Forelimb muscle (tissue), 1 donor: ENCODE results near the gene SET. TPM values are rescaled to one million over a fixed set of nuclear protein-coding genes. Genes with fewer than 3 reads are reported as not detected.

Experiments used
- DNase-seq: peaks from one replicate; pipeline ENCODE4 v3.0.0-alpha.2; 2013; ENCODE audit warnings: low read depth
- polyA plus RNA-seq: library from polyadenylated mRNA; unstranded; fragments of 120-200 nt; gene quantifications from one replicate; pipeline ENCODE4 v1.2.1, GENCODE V29; 2013; ENCODE audit not compliant: insufficient read length

SET gene
- polyA plus RNA-seq, 1 donor: 294 TPM

GRCh38 chr9:128729302-128729701, 40.3 kb downstream of the SET start:
- no peak for DNase-seq

GRCh38 chr9:128729766-128730517, 40.9 kb downstream of the SET start:
- DNase-seq: no peak

- no peak for DNase-seq
Observed at GRCh38 chr9:128731093-128731492, 42.1 kb downstream of the SET start.

GRCh38 chr9:128731691-128732090, 42.7 kb downstream of the SET start:
- no peak for DNase-seq

- no peak for DNase-seq
Observed at GRCh38 chr9:128732576-128732975, 43.6 kb downstream of the SET start.

GRCh38 chr9:128733256-128733655, 44.2 kb downstream of the SET start:
- DNase-seq: no peak

- no peak for DNase-seq
Observed at GRCh38 chr9:128735373-128735772, 46.4 kb downstream of the SET start.

- DNase-seq: no peak
Observed at GRCh38 chr9:128742401-128742800, 53.4 kb downstream of the SET start.

GRCh38 chr9:128743421-128743820, 54.4 kb downstream of the SET start:
- DNase-seq: no peak

Other genes starting within 250 kb of the SET start
- gene ODF2, start 233.2 kb upstream of the SET start, polyA plus RNA-seq: 25.0 TPM
- gene GLE1, start 184.5 kb upstream of the SET start, polyA plus RNA-seq: 20.1 TPM
- 247 TPM for gene SPTAN1, start 136.6 kb upstream of the SET start, polyA plus RNA-seq
- 42.1 TPM for gene DYNC2I2, start 32.4 kb upstream of the SET start, polyA plus RNA-seq
- 8.9 TPM for gene PKN3, start 13.3 kb downstream of the SET start, polyA plus RNA-seq
- 6.0 TPM for gene ZDHHC12, start 34.9 kb downstream of the SET start, polyA plus RNA-seq
- 35.6 TPM for gene ZER1, start 82.7 kb downstream of the SET start, polyA plus RNA-seq
- gene TBC1D13, start 98.0 kb downstream of the SET start, polyA plus RNA-seq: 37.4 TPM
- 23.2 TPM for gene ENDOG, start 129.3 kb downstream of the SET start, polyA plus RNA-seq
- 24.4 TPM for gene SPOUT1, start 140.6 kb downstream of the SET start, polyA plus RNA-seq
- gene KYAT1, start 192.7 kb downstream of the SET start, polyA plus RNA-seq: 6.2 TPM
- 23.1 TPM for gene LRRC8A, start 192.9 kb downstream of the SET start, polyA plus RNA-seq
- gene PHYHD1, start 231.8 kb downstream of the SET start, polyA plus RNA-seq: 51.5 TPM